ENCODE results near the gene TMEM250. TPM values are rescaled to one million over a fixed set of nuclear protein-coding genes. Genes with fewer than 3 reads are reported as not detected.

The TMEM250 gene
- total and polyA plus RNA-seq, 7 experiments from 2014 or later, result 16.4 to 61.8 (median 42.2) TPM

DNA sequence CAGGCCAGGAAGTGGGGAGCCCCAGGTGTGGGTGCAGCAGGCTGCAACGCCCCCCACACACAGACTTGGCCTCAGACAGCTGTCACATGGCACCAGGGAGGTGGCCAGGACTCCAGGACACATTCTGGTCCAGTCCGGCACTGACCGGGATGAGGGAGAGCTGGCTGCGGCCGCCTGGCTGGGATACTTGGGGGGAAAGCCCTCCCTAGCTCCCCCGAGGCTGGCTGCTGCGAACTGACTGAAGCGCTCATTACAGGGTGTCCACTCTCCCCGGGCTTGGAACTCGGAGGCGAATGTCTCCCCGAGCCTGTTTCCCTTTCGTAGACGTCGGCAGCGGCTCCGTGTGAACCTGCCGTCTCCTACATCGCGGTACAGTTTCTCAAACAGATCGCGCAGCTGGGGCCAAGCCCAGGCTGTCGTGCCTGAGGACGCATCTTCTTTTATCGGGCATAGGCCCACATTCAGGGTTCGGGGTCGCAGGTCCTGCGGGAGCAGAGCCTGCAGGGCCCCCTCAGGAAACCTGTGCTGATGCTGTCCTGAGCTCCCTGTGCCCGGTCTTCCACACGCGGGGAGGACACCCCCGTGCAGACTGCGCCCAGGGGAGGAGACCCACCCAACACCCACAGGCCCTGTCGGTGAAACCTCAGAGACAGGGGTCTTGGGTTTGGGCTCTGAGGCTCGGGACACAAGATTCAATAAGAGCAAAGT lies 43.4 kb downstream of the TMEM250 start:
- Mint-ChIP-seq H3K9me3 (no peaks in the 10 kb centered on the region), H3K4me3 (peak overlapping the region in 5 of 10 donors; percentile 58 to 79 (median 72)), H3K4me1 (peaks cover 2 to 26% (median 16%) of the 10 kb centered on the region in 7 donors), H3K27me3 (peaks cover 0 to 6% (median 0%) of the 10 kb centered on the region in 5 donors), H3K36me3 (peaks cover 0 to 4% (median 0%) of the 10 kb centered on the region in 5 donors), H3K27ac (peak overlapping the region in 1 of 9 donors; percentile 83)
- ChIA-PET POLR2A (no interaction called here), CTCF (no interaction called here)
- H3K9me3 ChIP-seq (ENCODE audit: control insufficient read depth in 2 of 3, low read length in 3 of 3), result no peaks in the 10 kb centered on the region
- H3K27ac ChIP-seq (ENCODE audit: low read depth, low read length), result no peak overlapping the region
- DNase-seq (no peak), ATAC-seq (no peak)
- H3K4me3 ChIP-seq (ENCODE audit: low read length), result no peak overlapping the region
- intact Hi-C loops (cut with micrococcal nuclease), result loop anchor here in 1 of 2 donors (10.0 kb wide), 1 partner anchor 50 kb away; no protein-coding TSS in a partner anchor
- peaks cover 0 to 4% of the 10 kb centered on the region in 2 donors for H3K4me1 ChIP-seq (ENCODE audit: control insufficient read depth in 2 of 2, insufficient read depth in 2 of 2, low read length in 2 of 2)
- no peaks in the 10 kb centered on the region for H3K36me3 ChIP-seq (ENCODE audit: control insufficient read depth in 2 of 3, insufficient read depth in 3 of 3, low read length in 3 of 3)
- no peaks in the 10 kb centered on the region for H3K27me3 ChIP-seq (ENCODE audit: control insufficient read depth in 2 of 2, insufficient read depth in 2 of 2, low read length in 2 of 2)

DNA sequence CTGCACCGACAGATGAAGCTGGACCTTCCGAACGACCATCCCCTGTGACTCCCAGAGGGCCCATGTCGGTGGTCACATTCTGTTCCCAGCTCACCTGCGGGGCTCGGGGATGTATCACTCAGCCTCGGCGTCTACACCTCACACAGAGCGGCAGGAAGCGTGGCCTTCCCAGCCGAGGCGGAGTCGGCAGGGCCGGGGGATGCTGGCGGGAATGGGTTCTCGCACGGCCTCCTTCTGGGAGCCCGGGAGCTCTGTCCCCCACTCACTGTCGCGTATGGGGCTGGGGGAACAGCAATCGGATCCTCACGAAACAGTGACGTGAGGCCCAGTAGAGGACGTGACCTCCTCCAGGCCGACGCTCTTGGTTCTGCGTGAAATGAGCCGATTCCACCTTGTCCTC lies 44.0 kb downstream of the TMEM250 start:
- ATAC-seq, result no peak
- Histone ChIP-seq H3K27ac (ENCODE audit: low read depth, low read length) (no peak overlapping the region), H3K4me3 (ENCODE audit: low read length) (no peak overlapping the region), H3K9me3 (ENCODE audit: control insufficient read depth in 2 of 3, low read length in 3 of 3) (no peaks in the 10 kb centered on the region), H3K4me1 (ENCODE audit: control insufficient read depth in 2 of 2, insufficient read depth in 2 of 2, low read length in 2 of 2) (peaks cover 0 to 4% of the 10 kb centered on the region in 2 donors), H3K27me3 (ENCODE audit: control insufficient read depth in 2 of 2, insufficient read depth in 2 of 2, low read length in 2 of 2) (no peaks in the 10 kb centered on the region), H3K36me3 (ENCODE audit: control insufficient read depth in 2 of 3, insufficient read depth in 3 of 3, low read length in 3 of 3) (no peaks in the 10 kb centered on the region)
- H3K36me3 Mint-ChIP-seq, result peaks cover 0 to 7% (median 0%) of the 10 kb centered on the region in 5 donors
- intact Hi-C loops (cut with micrococcal nuclease), result loop anchor here in 1 of 2 donors (10.0 kb wide), 1 partner anchor 50 kb away; no protein-coding TSS in a partner anchor
- CTCF ChIA-PET, result no interaction called here
- H3K4me3 Mint-ChIP-seq, result peak overlapping the region in 1 of 10 donors; percentile 25
- peaks cover 0 to 6% (median 0%) of the 10 kb centered on the region in 5 donors for H3K27me3 Mint-ChIP-seq
- POLR2A ChIA-PET, result no interaction called here
- DNase-seq, result no peak
- no peak overlapping the region for H3K27ac Mint-ChIP-seq
- H3K9me3 Mint-ChIP-seq, result peaks cover 0 to 1% (median 0%) of the 10 kb centered on the region in 11 donors
- peaks cover 2 to 26% (median 19%) of the 10 kb centered on the region in 7 donors for H3K4me1 Mint-ChIP-seq

Other genes with a start within 250 kb of the TMEM250 start
- 10 to 100 TPM; 16.4 to 34.3 (median 23.6) TPM for gene CAMSAP1, start 211.3 kb downstream of the TMEM250 start, total RNA-seq
- gene CAMSAP1, start 211.3 kb downstream of the TMEM250 start, polyA plus RNA-seq, result 1 to 10 TPM in 1 of 2 donors, under 1 TPM in 1; 0.65 to 4.0 TPM
- 10 to 100 TPM; 28.6 to 36.1 (median 32.2) TPM for gene UBAC1, start 157.5 kb downstream of the TMEM250 start, total RNA-seq
- 10 to 100 TPM; 19.6 to 24.8 TPM for gene UBAC1, start 157.5 kb downstream of the TMEM250 start, polyA plus RNA-seq
- gene NACC2, start 23.6 kb downstream of the TMEM250 start, total RNA-seq, result 10 to 100 TPM in 1 of 5 experiments, 1 to 10 TPM in 4; 2.7 to 17.7 (median 8.2) TPM
- gene NACC2, start 23.6 kb downstream of the TMEM250 start, polyA plus RNA-seq, result under 1 TPM; 0.92 to 0.97 TPM
- under 1 TPM in 2 of 5 experiments, not detected in 3; 0.15 to 0.21 TPM for gene LHX3, start 86.3 kb upstream of the TMEM250 start, total RNA-seq
- not detected for gene LHX3, start 86.3 kb upstream of the TMEM250 start, polyA plus RNA-seq
- gene QSOX2, start 126.9 kb upstream of the TMEM250 start, total RNA-seq, result 10 to 100 TPM; 11.5 to 15.9 (median 12.0) TPM
- under 1 TPM; 0.26 to 0.52 TPM for gene QSOX2, start 126.9 kb upstream of the TMEM250 start, polyA plus RNA-seq
- under 1 TPM in 1 of 5 experiments, not detected in 4; 0.10 TPM for gene CCDC187, start 185.2 kb upstream of the TMEM250 start, total RNA-seq
- not detected for gene CCDC187, start 185.2 kb upstream of the TMEM250 start, polyA plus RNA-seq
- gene GPSM1, start 208.7 kb upstream of the TMEM250 start, total RNA-seq, result 10 to 100 TPM in 1 of 5 experiments, 1 to 10 TPM in 4; 6.1 to 11.5 (median 8.6) TPM
- 1 to 10 TPM in 1 of 2 donors, under 1 TPM in 1; 0.87 to 1.4 TPM for gene GPSM1, start 208.7 kb upstream of the TMEM250 start, polyA plus RNA-seq
- 10 to 100 TPM; 17.2 to 27.5 (median 24.8) TPM for gene DNLZ, start 244.9 kb upstream of the TMEM250 start, total RNA-seq
- 10 to 100 TPM; 46.6 to 51.3 TPM for gene DNLZ, start 244.9 kb upstream of the TMEM250 start, polyA plus RNA-seq

Data from naive thymus-derived CD4-positive, alpha-beta T cell (primary cell).